Measurements from ENCODE around the gene CDR2L.

Gene CDR2L

GRCh38 chr17:75046407-75047289 is 59.2 kb downstream of the CDR2L start, which contains the start of the genes ATP5PD and KCTD2:
Gene ATP5PD, minus strand, starts transcription at chr17:75046969. Its CDS starts 4,319 bp downstream, at chr17:75042650.
Gene KCTD2, plus strand, starts transcription at chr17:75047225. Its CDS starts 26 bp downstream, at chr17:75047251.
- DNase-seq: peak; percentile 98

- no peak for DNase-seq
Observed at GRCh38 chr17:75047398-75048098, 60.1 kb downstream of the CDR2L start.

- DNase-seq: no peak
Observed at GRCh38 chr17:75048249-75048878, 60.9 kb downstream of the CDR2L start.

GRCh38 chr17:75049057-75049456 is 61.6 kb downstream of the CDR2L start:
- DNase-seq: no peak

- DNase-seq: no peak
Observed at GRCh38 chr17:75049706-75050105, 62.3 kb downstream of the CDR2L start.

- no peak for DNase-seq
Observed at GRCh38 chr17:75051941-75052340, 64.5 kb downstream of the CDR2L start.
